ENCODE data around the gene PLXNA1. TPM values are rescaled to one million over a fixed set of nuclear protein-coding genes. Genes with fewer than 3 reads are reported as not detected.
A peak's percentile ranks its signal among the peaks of the same experiment; 100 is the strongest.

PLXNA1 gene
- polyA plus RNA-seq, 1 of the 3 experiments (the other 2 are of a cell fraction): 48.1 TPM

- H3K9me3 ChIP-seq: no peaks in the 10 kb centered on the region
- H3F3A ChIP-seq (replicated peaks; ENCODE audit: insufficient read depth): no peaks in the 10 kb centered on the region
- H2AFZ ChIP-seq (ENCODE audit: low read depth): peak overlapping the region; percentile 85
- H3K4me3 ChIP-seq (ENCODE audit: low read depth in 2 of 2, low read length in 1 of 2): peak overlapping the region; percentile 48 to 63
- no peak overlapping the region; a peak in 1 of 4 replicates for H3K27ac ChIP-seq (ENCODE audit: low read depth in 2 of 2, low read length in 1 of 2)
- H3K79me2 ChIP-seq (ENCODE audit: insufficient read depth): peaks cover 37% of the 10 kb centered on the region
- H3K4me2 ChIP-seq: peak overlapping the region; percentile 78; the same call in 1 of the 2 replicates
- H3K27me3 ChIP-seq (ENCODE audit: insufficient read depth): no peaks in the 10 kb centered on the region
- ChIA-PET POLR2A (no interaction called here), CTCF (interaction anchor here (0.6 to 11.4 kb wide), 36 partner anchors 10 to 566 kb away, joined by 3 to 163 read pairs (median 4); no protein-coding TSS in a partner anchor)
- 28% methylated on average over 3 of the region's 12 CpGs for WGBS (ENCODE audit: low lambda C conversion rate)
- H3K4me1 ChIP-seq (ENCODE audit: control insufficient read depth in 1 of 2, insufficient read depth in 2 of 2, low read depth in 1 of 2, low read length in 1 of 2): peaks cover 10 to 38% of the 10 kb centered on the region in 2 experiments; a peak in 2 of 4 replicates
- peaks cover 32% of the 10 kb centered on the region for H4K20me1 ChIP-seq (ENCODE audit: insufficient read depth)
- peak overlapping the region; percentile 60; the same call in 1 of the 2 replicates for H3K9ac ChIP-seq
- no peaks in the 10 kb centered on the region for H3K9me2 ChIP-seq
- no peak for DNase-seq
- no peaks in the 10 kb centered on the region for H3K36me3 ChIP-seq (replicated peaks in 1 of 2; ENCODE audit: control insufficient read depth in 1 of 2, insufficient read depth in 2 of 2, low read length in 1 of 2)
- no peak for TF ChIP-seq FOXJ3 (CRISPR knock-in tag; IDR thresholded peaks at IDR 0.05)
- TF ChIP-seq YY1 (IDR thresholded peaks at IDR 0.05; ENCODE audit: low read depth): no peak
- TF ChIP-seq TCF12 (IDR thresholded peaks at IDR 0.05): no peak
- no peak for TF ChIP-seq MAX (IDR thresholded peaks at IDR 0.05; ENCODE audit: low read depth)
- TF ChIP-seq NFIC (IDR thresholded peaks at IDR 0.05; ENCODE audit: borderline replicate concordance): no peak
- TF ChIP-seq USF1 (IDR thresholded peaks at IDR 0.05; ENCODE audit: borderline replicate concordance, low read depth): no peak
- no peak for TF ChIP-seq JUND (IDR thresholded peaks at IDR 0.05)
- no peak for TF ChIP-seq GABPA (IDR thresholded peaks at IDR 0.05; ENCODE audit: low read depth)
- TF ChIP-seq GATA2 (CRISPR knock-in tag; IDR thresholded peaks at IDR 0.05): no peak
- TF ChIP-seq REST (IDR thresholded peaks at IDR 0.05; ENCODE audit: low read depth, low read length): no peak
- TF ChIP-seq CTCF (IDR thresholded peaks at IDR 0.05): no peak
- no peak for TF ChIP-seq ZBTB33 (IDR thresholded peaks at IDR 0.05; ENCODE audit: borderline replicate concordance, low read depth)
- TF ChIP-seq FOSL2 (IDR thresholded peaks at IDR 0.05; ENCODE audit: borderline replicate concordance, low read depth): no peak
- TF ChIP-seq TAF1 (IDR thresholded peaks at IDR 0.05; ENCODE audit: borderline replicate concordance, low read depth, low read length): no peak
Observed at GRCh38 chr3:126982126-126982470, 817 bp upstream of the PLXNA1 start.

Measured in SK-N-SH (cell line).